ENCODE results near the gene ZBTB21. TPM values are rescaled to one million over a fixed set of nuclear protein-coding genes. Genes with fewer than 3 reads are reported as not detected.

The ZBTB21 gene
- total and polyA plus RNA-seq, 2 experiments from 2014 or later = 10.0 to 11.0 TPM

GRCh38 chr21:41957991-41958766 is 52.0 kb downstream of the ZBTB21 start (continued):
- TF ChIP-seq, protein P1, sequence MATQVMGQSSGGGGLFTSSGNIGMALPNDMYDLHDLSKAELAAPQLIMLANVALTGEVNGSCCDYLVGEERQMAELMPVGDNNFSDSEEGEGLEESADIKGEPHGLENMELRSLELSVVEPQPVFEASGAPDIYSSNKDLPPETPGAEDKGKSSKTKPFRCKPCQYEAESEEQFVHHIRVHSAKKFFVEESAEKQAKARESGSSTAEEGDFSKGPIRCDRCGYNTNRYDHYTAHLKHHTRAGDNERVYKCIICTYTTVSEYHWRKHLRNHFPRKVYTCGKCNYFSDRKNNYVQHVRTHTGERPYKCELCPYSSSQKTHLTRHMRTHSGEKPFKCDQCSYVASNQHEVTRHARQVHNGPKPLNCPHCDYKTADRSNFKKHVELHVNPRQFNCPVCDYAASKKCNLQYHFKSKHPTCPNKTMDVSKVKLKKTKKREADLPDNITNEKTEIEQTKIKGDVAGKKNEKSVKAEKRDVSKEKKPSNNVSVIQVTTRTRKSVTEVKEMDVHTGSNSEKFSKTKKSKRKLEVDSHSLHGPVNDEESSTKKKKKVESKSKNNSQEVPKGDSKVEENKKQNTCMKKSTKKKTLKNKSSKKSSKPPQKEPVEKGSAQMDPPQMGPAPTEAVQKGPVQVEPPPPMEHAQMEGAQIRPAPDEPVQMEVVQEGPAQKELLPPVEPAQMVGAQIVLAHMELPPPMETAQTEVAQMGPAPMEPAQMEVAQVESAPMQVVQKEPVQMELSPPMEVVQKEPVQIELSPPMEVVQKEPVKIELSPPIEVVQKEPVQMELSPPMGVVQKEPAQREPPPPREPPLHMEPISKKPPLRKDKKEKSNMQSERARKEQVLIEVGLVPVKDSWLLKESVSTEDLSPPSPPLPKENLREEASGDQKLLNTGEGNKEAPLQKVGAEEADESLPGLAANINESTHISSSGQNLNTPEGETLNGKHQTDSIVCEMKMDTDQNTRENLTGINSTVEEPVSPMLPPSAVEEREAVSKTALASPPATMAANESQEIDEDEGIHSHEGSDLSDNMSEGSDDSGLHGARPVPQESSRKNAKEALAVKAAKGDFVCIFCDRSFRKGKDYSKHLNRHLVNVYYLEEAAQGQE (IDR thresholded peaks at IDR 0.05; ENCODE audit: unreplicated experiment) = no peak
- TF ChIP-seq ZNF114 (CRISPR knock-in tag; IDR thresholded peaks at IDR 0.05) = no peak
- no peak for TF ChIP-seq STAT1 (IDR thresholded peaks at IDR 0.05; ENCODE audit: unreplicated experiment)
- TF ChIP-seq ZNF331 (CRISPR knock-in tag; IDR thresholded peaks at IDR 0.05; ENCODE audit: low read depth) = no peak

- H3K4me3 ChIP-seq = no peak overlapping the region
- no peak overlapping the region for H2AFZ ChIP-seq
- no peak for ATAC-seq
- H4K20me1 ChIP-seq (replicated peaks; ENCODE audit: insufficient read depth) = peaks cover 6% of the 10 kb centered on the region; the same call in 1 of the 2 replicates
- H3K4me1 ChIP-seq (ENCODE audit: insufficient read depth) = peaks cover 7% of the 10 kb centered on the region
- Mint-ChIP-seq H3K4me3 (no peak overlapping the region), H3K9me3 (no peaks in the 10 kb centered on the region), H3K27me3 (ENCODE audit: insufficient read depth, low read depth, poor library complexity) (peaks cover 11% of the 10 kb centered on the region), H3K27ac (no peak overlapping the region), H3K36me3 (ENCODE audit: low read depth) (peaks cover 3% of the 10 kb centered on the region; the same call in 2 of the 3 replicates), H3K4me1 (peaks cover 27% of the 10 kb centered on the region)
- no peak overlapping the region for H3K27ac ChIP-seq (ENCODE audit: low read depth)
- H3F3A ChIP-seq (replicated peaks; ENCODE audit: low read depth) = 0 out of 2 replicates have a peak, but pooled peaks cover 5% of the 10 kb centered on the region
- no peak for DNase-seq (ENCODE audit: low spot score)
- peaks cover 11% of the 10 kb centered on the region for H3K27me3 ChIP-seq (ENCODE audit: insufficient read depth)
- H3K79me2 ChIP-seq (replicated peaks; ENCODE audit: insufficient read depth) = peaks cover 3% of the 10 kb centered on the region
- H3K9me2 ChIP-seq (ENCODE audit: insufficient read depth) = no peaks in the 10 kb centered on the region
- no peak overlapping the region for H3K4me2 ChIP-seq
- H3K36me3 ChIP-seq (ENCODE audit: insufficient read depth) = no peaks in the 10 kb centered on the region
- TF ChIP-seq ZNF114 (CRISPR knock-in tag; IDR thresholded peaks at IDR 0.05) (no peak), POLR2AphosphoS5 (IDR thresholded peaks at IDR 0.05; ENCODE audit: low read depth) (no peak), EZH2phosphoT487 (IDR thresholded peaks at IDR 0.05; ENCODE audit: unreplicated experiment) (no peak), CREB1 (CRISPR knock-in tag; IDR thresholded peaks at IDR 0.05; ENCODE audit: low read depth) (no peak), JUNB (IDR thresholded peaks at IDR 0.05; ENCODE audit: unreplicated experiment) (no peak), EZH2 (IDR thresholded peaks at IDR 0.05; ENCODE audit: low read depth, unreplicated experiment) (no peak), ZNF331 (CRISPR knock-in tag; IDR thresholded peaks at IDR 0.05; ENCODE audit: low read depth) (no peak), ETS1 (IDR thresholded peaks at IDR 0.05) (no peak)
- TF ChIP-seq, protein P1 (IDR thresholded peaks at IDR 0.05; ENCODE audit: unreplicated experiment) = no peak
- TF ChIP-seq, protein P2, sequence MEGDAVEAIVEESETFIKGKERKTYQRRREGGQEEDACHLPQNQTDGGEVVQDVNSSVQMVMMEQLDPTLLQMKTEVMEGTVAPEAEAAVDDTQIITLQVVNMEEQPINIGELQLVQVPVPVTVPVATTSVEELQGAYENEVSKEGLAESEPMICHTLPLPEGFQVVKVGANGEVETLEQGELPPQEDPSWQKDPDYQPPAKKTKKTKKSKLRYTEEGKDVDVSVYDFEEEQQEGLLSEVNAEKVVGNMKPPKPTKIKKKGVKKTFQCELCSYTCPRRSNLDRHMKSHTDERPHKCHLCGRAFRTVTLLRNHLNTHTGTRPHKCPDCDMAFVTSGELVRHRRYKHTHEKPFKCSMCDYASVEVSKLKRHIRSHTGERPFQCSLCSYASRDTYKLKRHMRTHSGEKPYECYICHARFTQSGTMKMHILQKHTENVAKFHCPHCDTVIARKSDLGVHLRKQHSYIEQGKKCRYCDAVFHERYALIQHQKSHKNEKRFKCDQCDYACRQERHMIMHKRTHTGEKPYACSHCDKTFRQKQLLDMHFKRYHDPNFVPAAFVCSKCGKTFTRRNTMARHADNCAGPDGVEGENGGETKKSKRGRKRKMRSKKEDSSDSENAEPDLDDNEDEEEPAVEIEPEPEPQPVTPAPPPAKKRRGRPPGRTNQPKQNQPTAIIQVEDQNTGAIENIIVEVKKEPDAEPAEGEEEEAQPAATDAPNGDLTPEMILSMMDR (conservative IDR thresholded peaks at IDR 0.05; ENCODE audit: low read depth in 2 of 2) = no peak
These were observed 53.0 kb downstream of the ZBTB21 start for GRCh38 chr21:41956926-41957729.
